Esophagus squamous epithelium (tissue), 5 donors: Measurements from ENCODE around the gene ST8SIA1. TPM values are rescaled to one million over a fixed set of nuclear protein-coding genes. Genes with fewer than 3 reads are reported as not detected.

Source experiments
- DNase-seq: peaks from one replicate; lab custom pipeline; 2025; lab: John Stamatoyannopoulos, UW
- H3K27ac ChIP-seq, 4 donors: fragments of 200-600 bp; sonication (generic); one replicate each; pipeline ENCODE4 v1.5.1; 2016 to 2019; ENCODE audit warnings: mild to moderate bottlenecking in 1 of 4
- H3K27me3 ChIP-seq, 4 donors: fragments of 200-600 bp; sonication (generic); 1 replicate in 3 of 4; 2 replicates in 1 of 4; pipeline versions ENCODE4 v1.5.1 to v1.6.0; 2017 to 2021; ENCODE audit warnings: antibody characterized with exemption in 1 of 4
- H3K36me3 ChIP-seq, 3 donors: fragments of 200-600 bp; sonication (generic); one replicate each; pipeline ENCODE4 v1.5.1; 2016 to 2019
- H3K4me1 ChIP-seq, 3 donors: fragments of 200-600 bp; sonication (generic); one replicate each; pipeline ENCODE4 v1.5.1; 2017 to 2019
- H3K4me3 ChIP-seq, 4 donors: fragments of 200-600 bp; sonication (generic); 1 replicate in 3 of 4; 2 replicates in 1 of 4; pipeline ENCODE4 v1.5.1; 2016 to 2019; ENCODE audit warnings: mild to moderate bottlenecking in 2 of 4, moderate library complexity in 1 of 4
- H3K9me3 ChIP-seq, 3 donors: fragments of 200-600 bp; sonication (generic); one replicate each; pipeline ENCODE4 v1.5.1; 2016 to 2019
- POLR2A ChIP-seq, 4 donors: fragments of 450-650 bp; IDR thresholded peaks; one replicate each; pipeline ENCODE4 v1.6.1; 2017; ENCODE audit warnings: antibody characterized with exemption in 4 of 4, mild to moderate bottlenecking in 4 of 4, moderate library complexity in 3 of 4
- WGBS, 2 donors: methylation state at CpG; one replicate each; pipeline ENCODE4 v1.1.5; 2018; 5-methylcytosine and 5-hydroxymethylcytosine counted together
- intact Hi-C: fragments of 100-400 bp; cut with DNase I; formaldehyde crosslinking; loops from one replicate; pipeline ENCODE4 v1.15.0; 2022
- total RNA-seq, 4 donors: library from RNA; depleted of rRNA; stranded (reverse); fragments of >200 nt; gene quantifications; one replicate each; pipeline ENCODE4 v1.1.0, GENCODE V29; 2016
- TF ChIP-seq, protein P1 (sequence below), 6 experiments: fragments of 450-650 bp in 4 of 6; fragments of 200-600 bp in 2 of 6; sonication (generic) in 2 of 6; IDR thresholded peaks; one replicate each; pipeline ENCODE4 v1.5.1; 2016 to 2019; ENCODE audit warnings: antibody characterized with exemption in 6 of 6, mild to moderate bottlenecking in 4 of 6, moderate library complexity in 4 of 6
- donor health status: DM: yes; HTN: yes; CAD: no.

ST8SIA1 gene
- total RNA-seq, 4 donors from 2014 or later, result 0.38 to 5.3 (median 1.0) TPM

- H3K27me3 ChIP-seq, result no peaks in the 10 kb centered on the region
- H3K4me1 ChIP-seq, result no peaks in the 10 kb centered on the region
- intact Hi-C loops, result no loop called here
- H3K27ac ChIP-seq, result no peak overlapping the region
- no peaks in the 10 kb centered on the region for H3K36me3 ChIP-seq
- H3K4me3 ChIP-seq, result no peak overlapping the region
- no peak for DNase-seq
- no peaks in the 10 kb centered on the region for H3K9me3 ChIP-seq
- TF ChIP-seq, protein P1, sequence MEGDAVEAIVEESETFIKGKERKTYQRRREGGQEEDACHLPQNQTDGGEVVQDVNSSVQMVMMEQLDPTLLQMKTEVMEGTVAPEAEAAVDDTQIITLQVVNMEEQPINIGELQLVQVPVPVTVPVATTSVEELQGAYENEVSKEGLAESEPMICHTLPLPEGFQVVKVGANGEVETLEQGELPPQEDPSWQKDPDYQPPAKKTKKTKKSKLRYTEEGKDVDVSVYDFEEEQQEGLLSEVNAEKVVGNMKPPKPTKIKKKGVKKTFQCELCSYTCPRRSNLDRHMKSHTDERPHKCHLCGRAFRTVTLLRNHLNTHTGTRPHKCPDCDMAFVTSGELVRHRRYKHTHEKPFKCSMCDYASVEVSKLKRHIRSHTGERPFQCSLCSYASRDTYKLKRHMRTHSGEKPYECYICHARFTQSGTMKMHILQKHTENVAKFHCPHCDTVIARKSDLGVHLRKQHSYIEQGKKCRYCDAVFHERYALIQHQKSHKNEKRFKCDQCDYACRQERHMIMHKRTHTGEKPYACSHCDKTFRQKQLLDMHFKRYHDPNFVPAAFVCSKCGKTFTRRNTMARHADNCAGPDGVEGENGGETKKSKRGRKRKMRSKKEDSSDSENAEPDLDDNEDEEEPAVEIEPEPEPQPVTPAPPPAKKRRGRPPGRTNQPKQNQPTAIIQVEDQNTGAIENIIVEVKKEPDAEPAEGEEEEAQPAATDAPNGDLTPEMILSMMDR (IDR thresholded peaks at IDR 0.05), result no peak
- TF ChIP-seq POLR2A (IDR thresholded peaks at IDR 0.05), result no peak
- 50 to 71% methylated on average over 1 of the region's 1 CpG for WGBS, 2 donors
Measured at GRCh38 chr12:22180705-22181104, 153.8 kb downstream of the ST8SIA1 start.

DNA sequence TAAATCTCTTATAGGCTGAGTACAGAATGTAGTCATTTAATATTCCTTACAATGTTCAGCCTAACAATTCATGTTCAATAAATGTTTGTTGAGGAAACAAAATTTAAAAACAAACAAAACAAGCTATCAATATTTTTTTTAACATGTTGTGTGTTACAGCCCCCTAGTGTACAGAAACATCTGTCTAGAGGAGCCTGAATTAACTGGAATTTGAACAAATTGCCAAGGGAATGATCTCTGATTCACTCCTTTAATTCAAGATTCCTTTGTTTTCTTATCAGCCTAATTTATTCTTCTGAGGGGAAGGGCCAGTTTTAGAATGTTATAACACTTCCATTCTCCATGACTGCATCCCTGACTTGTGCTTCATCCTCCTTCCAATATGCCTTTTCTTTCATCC is 161.3 kb downstream of the ST8SIA1 start:
- intact Hi-C loops, result no loop called here
- TF ChIP-seq, protein P1 (IDR thresholded peaks at IDR 0.05), result peak in 2 of 6 experiments; percentile 8 to 30
- TF ChIP-seq POLR2A (IDR thresholded peaks at IDR 0.05), result no peak
- H3K9me3 ChIP-seq, result no peaks in the 10 kb centered on the region
- H3K4me1 ChIP-seq, result no peaks in the 10 kb centered on the region
- H3K27ac ChIP-seq, result no peak overlapping the region
- no peak overlapping the region for H3K4me3 ChIP-seq
- H3K36me3 ChIP-seq, result no peaks in the 10 kb centered on the region
- no peaks in the 10 kb centered on the region for H3K27me3 ChIP-seq
- no peak for DNase-seq

GRCh38 chr12:22172501-22172900 is 162.0 kb downstream of the ST8SIA1 start:
- intact Hi-C loops, result no loop called here
- TF ChIP-seq, protein P1 (IDR thresholded peaks at IDR 0.05), result no peak
- TF ChIP-seq POLR2A (IDR thresholded peaks at IDR 0.05), result no peak
- no peak overlapping the region for H3K27ac ChIP-seq

GRCh38 chr12:22169376-22169775 is 165.1 kb downstream of the ST8SIA1 start:
- no peaks in the 10 kb centered on the region for H3K27me3 ChIP-seq
- H3K4me3 ChIP-seq, result no peak overlapping the region
- no peak overlapping the region for H3K27ac ChIP-seq
- TF ChIP-seq POLR2A (IDR thresholded peaks at IDR 0.05), result no peak
- TF ChIP-seq, protein P1 (IDR thresholded peaks at IDR 0.05), result no peak
- no peak for DNase-seq
- H3K9me3 ChIP-seq, result no peaks in the 10 kb centered on the region
- intact Hi-C loops, result no loop called here
- no peaks in the 10 kb centered on the region for H3K36me3 ChIP-seq
- H3K4me1 ChIP-seq, result no peaks in the 10 kb centered on the region

More at GRCh38 chr12:22172501-22172900, 162.0 kb downstream of the ST8SIA1 start:
- no peaks in the 10 kb centered on the region for H3K36me3 ChIP-seq
- no peaks in the 10 kb centered on the region for H3K4me1 ChIP-seq
- H3K4me3 ChIP-seq, result no peak overlapping the region
- no peaks in the 10 kb centered on the region for H3K9me3 ChIP-seq
- WGBS, 2 donors, result 75 to 77% methylated on average over 5 of the region's 5 CpGs
- H3K27me3 ChIP-seq, result no peaks in the 10 kb centered on the region
- DNase-seq, result no peak

DNA sequence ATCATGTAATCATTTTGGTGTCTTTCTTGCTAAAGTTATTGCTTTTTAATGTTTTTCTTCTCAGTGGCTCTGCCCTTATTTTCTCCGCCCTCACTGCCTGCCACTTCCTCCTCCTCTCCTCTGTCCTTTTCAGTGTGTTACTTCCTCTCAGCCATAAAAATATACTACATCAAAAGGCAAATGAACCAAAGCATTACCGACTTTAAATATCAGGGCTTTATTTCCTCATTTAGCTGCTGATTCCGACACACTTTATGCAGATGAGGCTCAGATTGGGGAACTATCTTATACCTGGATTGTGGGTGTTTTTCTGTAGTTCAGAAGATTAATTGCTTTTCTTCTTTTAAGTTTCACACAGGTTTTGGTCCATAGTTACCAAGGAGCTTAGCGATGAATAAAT is 170.4 kb downstream of the ST8SIA1 start:
- Histone ChIP-seq H3K4me1 (no peaks in the 10 kb centered on the region), H3K27ac (no peak overlapping the region), H3K4me3 (no peak overlapping the region), H3K27me3 (no peaks in the 10 kb centered on the region), H3K36me3 (no peaks in the 10 kb centered on the region), H3K9me3 (no peaks in the 10 kb centered on the region)
- DNase-seq, result no peak
- intact Hi-C loops, result no loop called here
- WGBS, 2 donors, result 60 to 70% methylated on average over 4 of the region's 4 CpGs
- TF ChIP-seq POLR2A (IDR thresholded peaks at IDR 0.05), result no peak
- TF ChIP-seq, protein P1 (IDR thresholded peaks at IDR 0.05), result no peak
